AG09319 (cell line): Measurements from ENCODE around the gene CSAG2.
"Not testable (repeated sequence)": the region's sequence is repeated elsewhere in the genome, so short reads cannot be mapped to it uniquely, and the experiment has no call there.

Experiments used
- DNase-seq: peaks from one replicate; pipeline ENCODE4 v3.0.0-alpha.2; 2010; ENCODE audit warnings: low read depth; ENCODE audit errors: extremely low read depth
- CTCF ChIP-seq: IDR thresholded peaks from 2 replicates; pipeline ENCODE4 v1.5.1; 2011; ENCODE audit warnings: low read depth, mild to moderate bottlenecking, inconsistent platforms, low read length, moderate library complexity

The CSAG2 gene

GRCh38 chrX:152709173-152709572, at the start of gene CSAG2:
Gene CSAG2 (minus strand): TSS chrX:152709273. CDS start chrX:152709112, 161 bp downstream.
- DNase-seq = not testable (repeated sequence)

- not testable (repeated sequence) for DNase-seq
These were observed 45.8 kb upstream of the CSAG2 start for GRCh38 chrX:152754871-152755270.

GRCh38 chrX:152753686-152754650, 44.9 kb upstream of the CSAG2 start, which contains the start of gene MAGEA2:
Gene MAGEA2 (minus strand): TSS chrX:152753842. CDS start chrX:152751363, 2,479 bp downstream.
- DNase-seq = not testable (repeated sequence)

GRCh38 chrX:152738560-152738959, 29.5 kb upstream of the CSAG2 start:
- TF ChIP-seq CTCF = no peak
- DNase-seq = no peak

- DNase-seq = not testable (repeated sequence)
These were observed 27.5 kb upstream of the CSAG2 start for GRCh38 chrX:152736528-152736927.

- TF ChIP-seq CTCF = no peak
- DNase-seq = no peak
These were observed 26.9 kb upstream of the CSAG2 start for GRCh38 chrX:152735860-152736511.

- DNase-seq = no peak
- TF ChIP-seq CTCF = no peak
These were observed 26.0 kb upstream of the CSAG2 start for GRCh38 chrX:152735101-152735500.

- not testable (repeated sequence) for DNase-seq
These were observed 25.2 kb upstream of the CSAG2 start for GRCh38 chrX:152734143-152734858.

- no peak for DNase-seq
- no peak for TF ChIP-seq CTCF
These were observed 24.3 kb upstream of the CSAG2 start, which contains the start of the genes CSAG1 and MAGEA12 for GRCh38 chrX:152733261-152733975. Gene CSAG1 (minus strand): TSS chrX:152733721. CDS start chrX:152732460, 1,261 bp downstream. Gene MAGEA12 (plus strand): TSS chrX:152733757. CDS start chrX:152736162, 2,405 bp downstream.
